H9 (cell line): ENCODE results near the gene RNF31. TPM values are rescaled to one million over a fixed set of nuclear protein-coding genes. Genes with fewer than 3 reads are reported as not detected.

Experiments
- DNase-seq: peaks from one replicate; pipeline ENCODE4 v3.0.0-alpha.2; 2017
- H2AFZ ChIP-seq: one replicate; pipeline ENCODE4 v1.6.1; 2013; ENCODE audit warnings: mild to moderate bottlenecking, low read length, control low read depth, moderate library complexity
- H2AK5ac ChIP-seq: 2 replicates; pipeline ENCODE4 v1.6.1; 2013; ENCODE audit warnings: low read length, control low read depth, mixed read lengths; ENCODE audit not compliant: insufficient read length
- H2BK120ac ChIP-seq: one replicate; pipeline ENCODE4 v1.6.1; 2013; ENCODE audit warnings: low read depth, mild to moderate bottlenecking, low read length, control low read depth, inconsistent platforms; ENCODE audit not compliant: poor library complexity, severe bottlenecking
- H2BK12ac ChIP-seq: 2 replicates; pipeline ENCODE4 v1.6.1; 2013; ENCODE audit warnings: low read length, control low read depth, mixed read lengths, low read depth; ENCODE audit not compliant: insufficient read length
- H2BK15ac ChIP-seq: 2 replicates; pipeline ENCODE4 v1.6.1; 2013; ENCODE audit warnings: low read depth, low read length, control low read depth
- H2BK20ac ChIP-seq: one replicate; pipeline ENCODE4 v1.6.1; 2013; ENCODE audit warnings: low read depth, mild to moderate bottlenecking, low read length, control low read depth, inconsistent platforms; ENCODE audit not compliant: poor library complexity, severe bottlenecking
- H2BK5ac ChIP-seq: 2 replicates; pipeline ENCODE4 v1.6.1; 2013; ENCODE audit warnings: low read length, control low read depth, mixed read lengths; ENCODE audit not compliant: insufficient read length
- H3K14ac ChIP-seq: 2 replicates; pipeline ENCODE4 v1.6.1; 2013; ENCODE audit warnings: low read length, control low read depth; ENCODE audit not compliant: insufficient read depth
- H3K18ac ChIP-seq: 2 replicates; pipeline ENCODE4 v1.6.1; 2013; ENCODE audit warnings: low read depth, mild to moderate bottlenecking, mixed read lengths, low read length, control low read depth; ENCODE audit not compliant: insufficient read length
- H3K23ac ChIP-seq: 2 replicates; pipeline ENCODE4 v1.6.1; 2013; ENCODE audit warnings: low read length, control low read depth, mixed read lengths, low read depth; ENCODE audit not compliant: insufficient read length
- H3K23me2 ChIP-seq: 2 replicates; pipeline ENCODE4 v1.6.1; 2013; ENCODE audit warnings: low read depth, mild to moderate bottlenecking, mixed read lengths, low read length, control low read depth; ENCODE audit not compliant: insufficient read length, poor library complexity, severe bottlenecking
- H3K27ac ChIP-seq: 2 replicates; pipeline ENCODE4 v1.5.1; 2013; ENCODE audit warnings: low read length, control low read depth, mixed read lengths, low read depth; ENCODE audit not compliant: insufficient read length
- H3K27me3 ChIP-seq: 2 replicates; pipeline ENCODE4 v1.6.1; 2013; ENCODE audit warnings: low read length, control low read depth, inconsistent platforms; ENCODE audit not compliant: insufficient read depth
- H3K4ac ChIP-seq: 2 replicates; pipeline ENCODE4 v1.6.1; 2013; ENCODE audit warnings: low read depth, mild to moderate bottlenecking, control low read depth, inconsistent platforms, low read length, moderate library complexity
- H3K4me1 ChIP-seq: 2 replicates; pipeline ENCODE4 v1.6.1; 2013; ENCODE audit warnings: low read length, control low read depth, inconsistent platforms; ENCODE audit not compliant: insufficient read depth
- H3K4me2 ChIP-seq: 2 replicates; pipeline ENCODE4 v1.6.1; 2013; ENCODE audit warnings: low read length, control low read depth, mixed read lengths; ENCODE audit not compliant: insufficient read length, insufficient read depth
- H3K56ac ChIP-seq: 2 replicates; pipeline ENCODE4 v1.6.1; 2013; ENCODE audit warnings: low read depth, mild to moderate bottlenecking, mixed read lengths, low read length, control low read depth; ENCODE audit not compliant: insufficient read length
- H3K79me1 ChIP-seq: 2 replicates; pipeline ENCODE4 v1.6.1; 2013; ENCODE audit warnings: low read depth, mild to moderate bottlenecking, moderate library complexity, low read length, control low read depth, inconsistent platforms; ENCODE audit not compliant: insufficient read depth, poor library complexity, severe bottlenecking
- H3K79me2 ChIP-seq: 2 replicates; pipeline ENCODE4 v1.6.1; 2013; ENCODE audit warnings: low read length, control low read depth, inconsistent platforms; ENCODE audit not compliant: insufficient read depth
- H3K9ac ChIP-seq: 2 replicates; pipeline ENCODE4 v1.6.1; 2013; ENCODE audit warnings: low read length, control low read depth, mixed read lengths; ENCODE audit not compliant: insufficient read length; ENCODE audit errors: extremely low read depth
- H3K9me3 ChIP-seq: one replicate; pipeline ENCODE4 v1.6.1; 2013; ENCODE audit warnings: low read depth, low read length, inconsistent platforms; ENCODE audit not compliant: control insufficient read depth
- H3T11ph ChIP-seq: one replicate; pipeline ENCODE4 v1.6.1; 2013; ENCODE audit warnings: mild to moderate bottlenecking, low read length, control low read depth, inconsistent platforms
- H4K20me1 ChIP-seq: one replicate; pipeline ENCODE4 v1.6.1; 2013; ENCODE audit not compliant: control insufficient read depth, insufficient read length, insufficient read depth
- H4K5ac ChIP-seq: 2 replicates; pipeline ENCODE4 v1.6.1; 2013; ENCODE audit warnings: low read depth, mild to moderate bottlenecking, mixed read lengths, low read length, control low read depth; ENCODE audit not compliant: insufficient read length
- H4K8ac ChIP-seq: replicated peaks from 2 replicates; pipeline ENCODE4 v1.6.1; 2013; ENCODE audit warnings: low read length, control low read depth, mixed read lengths, low read depth; ENCODE audit not compliant: insufficient read length
- H4K91ac ChIP-seq: 2 replicates; pipeline ENCODE4 v1.6.1; 2013; ENCODE audit warnings: low read depth, mild to moderate bottlenecking, moderate library complexity, mixed read lengths, low read length, control low read depth; ENCODE audit not compliant: insufficient read length
- H3K27ac Mint-ChIP-seq, 3 experiments: 2 replicates in 2 of 3; 3 replicates in 1 of 3; pipeline ENCODE4 v1.8.0; 2020 to 2021; ENCODE audit warnings: mixed read lengths in 3 of 3, mild to moderate bottlenecking in 1 of 3, moderate library complexity in 1 of 3
- H3K27me3 Mint-ChIP-seq: 2 replicates; pipeline ENCODE4 v1.8.0; 2021; ENCODE audit warnings: low read depth, mild to moderate bottlenecking, moderate library complexity, mixed read lengths
- H3K36me3 Mint-ChIP-seq, 3 experiments: 2 replicates in 2 of 3; 3 replicates in 1 of 3; pipeline ENCODE4 v1.8.0; 2020 to 2021; ENCODE audit warnings: low read depth in 3 of 3, mixed read lengths in 3 of 3; ENCODE audit not compliant: insufficient read depth in 1 of 3
- H3K4me1 Mint-ChIP-seq, 2 experiments: 2 replicates each; pipeline ENCODE4 v1.8.0; 2020; ENCODE audit warnings: mixed read lengths in 2 of 2
- H3K4me3 Mint-ChIP-seq, 2 experiments: 2 replicates in 1 of 2; 3 replicates in 1 of 2; pipeline ENCODE4 v1.8.0; 2020 to 2021; ENCODE audit warnings: mild to moderate bottlenecking in 2 of 2, mixed read lengths in 2 of 2, moderate library complexity in 1 of 2
- H3K9me3 Mint-ChIP-seq, 2 experiments: 2 replicates in 1 of 2; 3 replicates in 1 of 2; pipeline ENCODE4 v1.8.0; 2020; ENCODE audit warnings: mild to moderate bottlenecking in 2 of 2, mixed read lengths in 2 of 2, moderate library complexity in 1 of 2
- CTCF ChIP-seq: fragments of 200-600 bp; sonication (generic); conservative IDR thresholded peaks from 3 replicates; pipeline ENCODE4 v1.8.0; 2021; ENCODE audit warnings: antibody characterized with exemption, mild to moderate bottlenecking
- WGBS: extraction: QIAGEN DNeasy Blood & Tissue Kit; methylation state at CpG from one replicate; pipeline ENCODE4 v1.1.7; 2013; ENCODE audit warnings: missing lambda C conversion rate, low lambda C conversion rate, mixed read lengths; ENCODE audit not compliant: insufficient read length; ENCODE audit errors: extremely low coverage; 5-methylcytosine and 5-hydroxymethylcytosine counted together
- total RNA-seq: library from RNA; stranded (reverse); gene quantifications from 2 replicates; pipeline ENCODE4 v1.2.1, GENCODE V29; 2021

Gene RNF31
- total RNA-seq, 1 experiment from 2014 or later, result 87.3 TPM

- H2BK5ac ChIP-seq, result no peak overlapping the region
- H3K4me3 Mint-ChIP-seq, result no peak overlapping the region; a peak in 1 of 5 replicates
- no peak overlapping the region for H4K91ac ChIP-seq
- WGBS, result no CpG with 5 or more reads among the region's 15 CpGs
- no peak overlapping the region for H3K56ac ChIP-seq
- no peak overlapping the region for H4K5ac ChIP-seq
- H3K4me1 Mint-ChIP-seq, result peaks cover 24 to 30% of the 10 kb centered on the region in 2 experiments
- H3K36me3 Mint-ChIP-seq, result peaks cover 9 to 44% (median 34%) of the 10 kb centered on the region in 3 experiments
- no peak overlapping the region for H4K8ac ChIP-seq
- no peaks in the 10 kb centered on the region for H3K79me2 ChIP-seq
- H2BK120ac ChIP-seq, result no peak overlapping the region
- H3K27ac Mint-ChIP-seq, result peak overlapping the region in 1 of 3 experiments; percentile 42; a peak in 1 of 7 replicates
- peaks cover 8% of the 10 kb centered on the region for H3K23me2 ChIP-seq
- no peak overlapping the region for H3K18ac ChIP-seq
- H2AFZ ChIP-seq, result no peak overlapping the region
- H3K4me1 ChIP-seq, result no peaks in the 10 kb centered on the region; the same call in 1 of the 2 replicates
- no peak overlapping the region for H3T11ph ChIP-seq
- H3K27me3 Mint-ChIP-seq, result no peaks in the 10 kb centered on the region
- no peak overlapping the region for H3K27ac ChIP-seq
- no peaks in the 10 kb centered on the region for H4K20me1 ChIP-seq
- TF ChIP-seq CTCF, result no peak
- no peak overlapping the region for H3K23ac ChIP-seq
- no peaks in the 10 kb centered on the region for H3K27me3 ChIP-seq
- H2BK12ac ChIP-seq, result no peak overlapping the region
- no peaks in the 10 kb centered on the region for H3K79me1 ChIP-seq
- H3K14ac ChIP-seq, result no peak overlapping the region
- no peak overlapping the region for H2BK20ac ChIP-seq
- H3K9ac ChIP-seq, result no peak overlapping the region
- H3K9me3 Mint-ChIP-seq, result no peaks in the 10 kb centered on the region
- DNase-seq, result no peak
- no peaks in the 10 kb centered on the region for H3K9me3 ChIP-seq
- no peak overlapping the region for H3K4ac ChIP-seq
- H3K4me2 ChIP-seq, result no peak overlapping the region
- H2AK5ac ChIP-seq, result no peak overlapping the region
- H2BK15ac ChIP-seq, result no peak overlapping the region
These were observed 45.6 kb downstream of the RNF31 start for GRCh38 chr14:24192933-24193332.
